Activated CD8-positive, alpha-beta memory T cell treated with anti-CD3 and anti-CD28 coated beads, Interleukin-2, amount 50 U/mL, for 1 hour (primary cell): ENCODE data around the gene ZDHHC1.

Source experiments
- DNase-seq: peaks from one replicate; pipeline ENCODE4 v3.0.0-alpha.2; 2020; ENCODE audit errors: extremely low read depth

Gene ZDHHC1

GRCh38 chr16:67415872-67416793, at the start of gene ZDHHC1:
ZDHHC1 (minus strand) TSS chr16:67416477; CDS start chr16:67407775, 8,702 bp downstream.
- no peak for DNase-seq

GRCh38 chr16:67464565-67464964, 48.3 kb upstream of the ZDHHC1 start:
- DNase-seq: no peak

DNA sequence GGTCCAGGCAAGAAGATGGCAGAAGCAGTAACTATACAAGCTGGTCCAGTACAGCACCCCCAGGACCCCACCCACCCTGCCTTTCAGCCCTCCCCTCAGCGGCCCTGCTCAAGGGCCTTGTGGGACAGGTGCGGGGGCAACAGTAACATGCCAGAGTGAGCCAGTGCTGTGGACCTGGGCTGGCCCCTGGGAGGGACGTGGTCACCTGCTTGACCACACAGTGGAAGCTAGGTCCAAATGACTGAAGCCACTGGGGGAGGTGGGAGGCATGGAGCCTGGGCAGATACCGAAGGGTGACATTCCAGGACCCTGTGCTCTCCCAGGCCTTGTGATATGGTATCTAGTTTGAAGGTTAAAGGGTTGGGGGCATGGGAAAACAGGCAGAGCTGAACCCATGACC, 47.4 kb upstream of the ZDHHC1 start:
- no peak for DNase-seq

DNA sequence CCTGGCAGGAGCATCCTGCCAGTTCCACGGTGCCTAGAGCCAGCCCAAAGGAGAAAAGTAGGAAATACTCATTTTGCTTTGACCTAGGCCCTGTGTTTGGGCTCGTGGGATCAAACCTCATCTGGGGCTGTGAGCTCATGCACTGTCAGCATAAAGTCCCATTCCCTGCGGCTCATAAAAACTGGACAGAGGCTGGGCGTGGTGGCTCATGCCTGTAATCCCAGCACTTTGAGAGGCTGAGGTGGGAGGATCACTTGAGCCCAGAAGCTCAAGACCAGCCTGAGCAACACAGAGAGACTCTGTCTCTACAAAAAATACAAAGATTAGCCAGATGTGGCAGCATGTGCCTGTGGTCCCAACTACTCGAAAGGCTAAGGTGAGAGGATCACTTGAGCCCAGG, 46.8 kb upstream of the ZDHHC1 start:
- no peak for DNase-seq

GRCh38 chr16:67462279-67462655, 46.0 kb upstream of the ZDHHC1 start:
- DNase-seq: no peak

DNA sequence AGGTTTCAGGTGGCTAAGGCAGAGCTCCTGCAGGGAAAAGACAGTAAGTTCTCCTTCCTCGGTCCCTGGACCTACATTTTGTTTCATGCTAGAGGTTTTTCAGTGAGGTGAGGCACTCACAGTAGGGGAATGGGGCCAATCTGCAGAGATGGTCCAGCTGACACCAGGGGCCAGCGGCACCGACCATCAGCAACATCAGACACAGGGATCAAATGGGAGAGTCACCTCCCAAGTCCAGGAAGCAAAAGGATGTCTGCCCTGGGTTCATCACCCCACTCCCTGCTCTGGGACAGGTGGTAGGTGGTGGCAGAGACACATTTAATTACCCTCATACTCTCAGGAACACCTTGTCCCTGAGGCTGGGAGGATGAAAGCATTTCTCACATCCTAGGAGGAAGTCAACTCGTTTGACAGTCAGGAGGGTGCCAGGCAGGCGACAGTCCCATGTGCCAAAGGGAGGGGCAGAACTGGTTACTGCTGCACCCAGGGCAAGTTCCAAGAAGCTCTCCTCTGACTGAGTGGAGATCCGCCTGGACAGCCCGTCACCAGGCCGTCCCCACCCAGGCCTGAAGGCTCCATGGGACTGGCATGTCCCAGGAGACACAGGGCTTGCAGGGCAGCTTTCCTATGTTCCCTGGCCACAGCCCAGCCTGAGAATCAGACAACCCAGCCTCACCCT, 45.5 kb upstream of the ZDHHC1 start:
- DNase-seq: no peak

- DNase-seq: no peak
Measured at GRCh38 chr16:67460961-67461360, 44.7 kb upstream of the ZDHHC1 start.

DNA sequence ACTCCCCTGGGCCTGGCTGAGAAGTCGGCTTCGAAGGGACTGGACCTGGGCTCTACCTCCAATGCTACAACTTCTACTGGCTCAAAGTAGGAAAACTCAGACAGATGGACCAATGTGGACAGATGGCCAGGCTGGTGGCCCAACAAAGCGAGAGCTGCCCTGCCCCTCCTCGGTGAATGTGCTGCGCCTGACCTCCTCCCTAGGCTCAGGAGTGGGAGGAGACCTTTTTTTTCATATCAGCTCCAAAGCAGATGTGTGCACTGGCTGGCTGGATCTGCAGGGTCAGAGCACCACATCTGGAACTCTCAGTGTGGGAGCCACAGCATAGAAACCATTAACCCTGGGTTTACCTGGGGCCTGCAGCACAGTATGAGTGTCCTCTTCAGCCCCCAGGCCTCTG, 43.9 kb upstream of the ZDHHC1 start:
- no peak for DNase-seq

GRCh38 chr16:67459861-67460150, 43.5 kb upstream of the ZDHHC1 start:
- DNase-seq: no peak

GRCh38 chr16:67459066-67459860, 43.0 kb upstream of the ZDHHC1 start:
- DNase-seq: no peak

DNA sequence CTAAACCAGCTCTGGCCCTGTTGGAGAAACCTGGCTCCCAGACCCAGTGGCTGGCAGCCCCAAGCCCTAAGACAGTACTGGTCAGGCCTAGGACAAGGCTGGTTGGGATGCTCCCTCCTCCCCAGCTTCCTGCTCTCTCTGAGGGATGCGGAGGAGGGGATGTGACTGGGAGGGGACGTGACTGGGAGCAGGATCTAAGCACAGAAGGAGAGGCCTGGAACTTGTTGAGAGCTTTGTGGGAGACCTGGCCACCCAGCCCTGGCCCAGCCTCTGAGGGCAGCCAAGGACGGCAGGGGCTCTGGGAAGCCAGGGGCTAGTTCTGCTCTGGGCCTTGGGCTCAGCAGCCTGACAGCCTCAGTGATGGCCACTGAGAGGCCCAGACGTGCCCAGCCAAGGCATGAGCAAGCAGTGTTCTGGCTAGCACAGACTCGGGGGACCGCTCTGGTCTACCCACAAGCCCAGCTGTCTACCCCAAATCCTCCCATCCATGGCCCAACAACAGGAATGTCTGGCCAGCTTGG, 41.9 kb upstream of the ZDHHC1 start:
- DNase-seq: no peak

DNA sequence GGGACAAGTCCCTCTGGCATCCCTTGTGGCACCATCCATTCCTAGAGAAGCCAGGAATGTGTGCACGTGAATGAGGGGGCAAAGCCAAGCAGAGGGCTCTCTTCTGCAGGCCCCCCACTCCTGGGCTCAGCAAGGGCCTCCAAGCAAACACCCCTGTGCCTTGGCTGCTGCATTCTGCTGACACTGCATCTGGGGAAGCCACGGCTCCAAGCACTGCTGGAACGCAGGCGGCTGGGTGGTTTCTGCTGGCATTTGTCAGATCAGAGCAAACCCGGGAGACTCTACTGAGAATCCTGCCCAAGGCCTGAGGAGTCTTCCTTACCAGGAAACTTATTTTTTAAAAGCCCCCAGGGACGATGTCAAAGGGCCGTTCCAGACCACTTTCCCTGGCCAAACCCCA, 41.3 kb upstream of the ZDHHC1 start:
- no peak for DNase-seq

- DNase-seq: no peak
Measured at GRCh38 chr16:67456391-67457081, 40.3 kb upstream of the ZDHHC1 start.

- DNase-seq: no peak
Measured at GRCh38 chr16:67454852-67455251, 38.6 kb upstream of the ZDHHC1 start.

GRCh38 chr16:67454104-67454503, 37.8 kb upstream of the ZDHHC1 start:
- DNase-seq: no peak

GRCh38 chr16:67451704-67452435, 35.6 kb upstream of the ZDHHC1 start:
- no peak for DNase-seq

DNA sequence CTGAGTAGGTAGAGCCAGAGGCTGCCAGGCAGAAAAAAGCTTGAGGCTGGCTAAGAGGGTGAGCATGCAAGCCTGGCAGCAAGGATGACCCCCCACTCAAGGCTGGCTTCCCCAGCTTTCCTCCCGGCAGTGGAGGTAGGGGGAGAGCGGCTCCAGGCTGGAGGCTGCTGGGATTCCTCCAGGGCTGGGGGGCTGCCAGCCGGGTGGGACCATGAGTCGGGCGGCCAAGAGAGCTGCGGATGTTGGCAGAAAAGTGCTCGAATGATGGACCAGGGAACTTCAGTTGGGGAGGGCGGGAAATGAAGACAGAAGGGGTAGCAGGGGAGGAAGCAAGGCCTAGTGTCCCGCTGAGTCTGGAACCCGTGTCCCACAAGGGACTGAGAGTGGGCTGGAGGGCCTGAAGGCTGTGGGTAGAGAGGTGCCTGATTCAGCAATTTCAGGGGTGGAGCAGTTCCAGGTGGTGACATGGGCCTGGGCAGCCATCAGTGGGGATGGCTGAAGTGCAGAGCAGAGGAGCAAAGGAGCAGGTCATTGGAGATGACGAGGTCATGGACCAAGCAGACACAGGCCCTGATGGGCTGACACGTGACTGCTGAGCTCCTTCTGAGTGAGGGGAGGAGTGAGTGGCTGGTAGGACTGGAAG, 34.9 kb upstream of the ZDHHC1 start:
- DNase-seq: no peak

DNA sequence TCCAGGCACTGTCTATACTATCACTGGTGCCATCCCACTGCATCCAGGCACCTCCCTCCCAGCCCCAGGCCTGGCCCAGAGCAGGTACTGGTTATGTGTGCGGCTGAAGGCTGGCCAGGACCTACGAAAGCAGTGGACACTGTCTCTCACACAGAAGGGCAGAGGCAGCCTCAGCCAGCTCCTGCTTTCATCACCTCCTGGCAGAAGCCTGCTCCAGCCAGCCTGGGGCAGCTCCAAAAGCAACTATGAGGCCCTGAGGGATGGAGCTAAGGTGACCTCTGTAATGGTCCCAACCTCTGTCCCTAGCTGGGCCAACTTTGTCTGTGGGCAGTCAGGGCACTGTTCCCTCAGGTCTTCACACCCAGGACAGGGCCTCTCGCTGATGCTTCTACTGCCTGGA, 33.5 kb upstream of the ZDHHC1 start:
- DNase-seq: no peak

DNA sequence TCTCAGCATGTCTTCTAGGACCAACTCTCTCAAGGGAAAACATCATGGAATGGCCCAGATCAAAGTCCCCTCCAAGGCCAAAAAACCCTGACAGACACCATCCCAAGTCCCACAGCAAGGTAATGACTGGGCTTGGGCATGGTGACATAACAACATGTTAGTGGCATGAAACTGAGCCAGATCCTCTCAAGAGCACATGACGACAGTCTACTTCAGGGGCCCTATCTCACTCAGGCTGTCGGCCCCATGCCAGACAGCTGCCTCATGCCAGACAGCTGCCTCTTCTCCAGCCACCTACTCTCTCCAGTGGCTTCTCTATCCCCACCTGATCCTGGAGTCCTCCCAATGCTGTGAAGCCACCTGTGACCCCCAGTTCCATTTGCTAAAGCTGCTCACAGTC, 33.1 kb upstream of the ZDHHC1 start:
- no peak for DNase-seq

- DNase-seq: no peak
Measured at GRCh38 chr16:67448580-67448979, 32.3 kb upstream of the ZDHHC1 start.
